GM19099 (cell line): Measurements from ENCODE around the gene RAF1.
A peak's percentile ranks its signal among the peaks of the same experiment; 100 is the strongest.

Source experiments
- POLR2A ChIP-seq: IDR thresholded peaks from 3 replicates; pipeline ENCODE4 v1.6.1; 2011; ENCODE audit warnings: low read depth; ENCODE audit not compliant: insufficient read length; ENCODE audit errors: extremely low read depth

The RAF1 gene

GRCh38 chr3:12663936-12664908 is at the start of gene RAF1:
TSS of gene RAF1 (minus strand) at chr3:12664117. CDS start at chr3:12618721, 45,396 bp downstream.
- peak; percentile 85 for TF ChIP-seq POLR2A

- TF ChIP-seq POLR2A = no peak
Observed at GRCh38 chr3:12710062-12710461, 46.1 kb upstream of the RAF1 start.

- TF ChIP-seq POLR2A = no peak
Observed at GRCh38 chr3:12709334-12709733, 45.4 kb upstream of the RAF1 start.

- no peak for TF ChIP-seq POLR2A
Observed at GRCh38 chr3:12708584-12709192, 44.8 kb upstream of the RAF1 start.

GRCh38 chr3:12707449-12707848 is 43.5 kb upstream of the RAF1 start:
- TF ChIP-seq POLR2A = no peak

- no peak for TF ChIP-seq POLR2A
Observed at GRCh38 chr3:12706504-12707253, 42.8 kb upstream of the RAF1 start.

- TF ChIP-seq POLR2A = no peak
Observed at GRCh38 chr3:12705981-12706380, 42.1 kb upstream of the RAF1 start.

- no peak for TF ChIP-seq POLR2A
Observed at GRCh38 chr3:12705374-12705926, 41.5 kb upstream of the RAF1 start.

- TF ChIP-seq POLR2A = no peak
Observed at GRCh38 chr3:12702501-12702900, 38.6 kb upstream of the RAF1 start.

GRCh38 chr3:12700800-12701199 is 36.9 kb upstream of the RAF1 start:
- TF ChIP-seq POLR2A = no peak

GRCh38 chr3:12695916-12696315 is 32.0 kb upstream of the RAF1 start:
- TF ChIP-seq POLR2A = no peak

- no peak for TF ChIP-seq POLR2A
Observed at GRCh38 chr3:12695112-12695511, 31.2 kb upstream of the RAF1 start.

- no peak for TF ChIP-seq POLR2A
Observed at GRCh38 chr3:12692444-12692843, 28.5 kb upstream of the RAF1 start.

- no peak for TF ChIP-seq POLR2A
Observed at GRCh38 chr3:12689997-12690711, 26.2 kb upstream of the RAF1 start.

GRCh38 chr3:12687948-12688347 is 24.0 kb upstream of the RAF1 start:
- no peak for TF ChIP-seq POLR2A

- TF ChIP-seq POLR2A = no peak
Observed at GRCh38 chr3:12686096-12686495, 22.2 kb upstream of the RAF1 start.
